HG02938 (cell line): Measurements from ENCODE around the gene PSME2.

Experiments used
- ATAC-seq: cut with Tn5 transposase; IDR thresholded peaks from one replicate; pipeline ENCODE4 v1.9.1; 2021; ENCODE audit warnings: mild to moderate bottlenecking, moderate library complexity; ENCODE audit not compliant: unreplicated experiment

The PSME2 gene

DNA sequence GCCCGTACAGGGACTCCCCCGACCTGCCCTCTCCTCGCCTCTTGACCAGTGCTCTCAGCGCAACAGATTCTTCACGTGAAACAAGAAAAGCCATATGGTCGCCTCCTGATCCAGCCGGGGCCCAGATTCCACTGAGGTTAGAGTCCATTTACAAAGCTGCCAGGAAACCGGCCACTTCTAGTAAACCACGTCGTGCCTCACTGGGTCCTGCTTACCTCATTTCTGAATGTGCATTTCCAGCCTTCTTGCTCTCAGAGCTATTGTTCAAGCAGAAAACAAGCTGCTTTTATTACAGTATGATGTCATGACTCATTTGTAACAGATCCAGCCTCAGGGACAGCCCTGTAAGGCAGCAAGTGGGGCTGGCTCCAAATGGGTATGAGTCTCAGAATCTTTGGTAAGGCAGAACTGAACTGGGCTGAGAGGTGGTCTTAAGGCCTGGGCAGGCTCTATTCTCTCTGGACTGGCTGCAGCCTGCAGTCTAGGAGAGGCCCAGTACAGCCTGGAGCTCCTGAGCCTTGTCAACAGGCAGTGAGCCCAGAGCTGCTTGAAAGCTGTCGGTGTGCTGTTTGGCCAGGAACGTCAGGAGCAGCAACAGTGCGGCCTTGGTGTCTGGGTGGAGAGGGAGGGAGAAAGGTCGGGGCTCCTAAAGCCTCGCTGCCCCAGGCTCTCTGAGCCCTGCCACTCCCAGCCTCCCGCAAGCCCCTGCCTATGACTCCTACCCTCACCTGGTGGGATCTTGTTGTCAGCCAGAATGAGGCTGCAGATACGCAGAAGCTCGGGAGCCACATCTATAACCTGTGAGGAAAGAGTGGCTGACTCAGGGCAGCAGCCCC lies 33.8 kb upstream of the PSME2 start:
- ATAC-seq, result no peak

DNA sequence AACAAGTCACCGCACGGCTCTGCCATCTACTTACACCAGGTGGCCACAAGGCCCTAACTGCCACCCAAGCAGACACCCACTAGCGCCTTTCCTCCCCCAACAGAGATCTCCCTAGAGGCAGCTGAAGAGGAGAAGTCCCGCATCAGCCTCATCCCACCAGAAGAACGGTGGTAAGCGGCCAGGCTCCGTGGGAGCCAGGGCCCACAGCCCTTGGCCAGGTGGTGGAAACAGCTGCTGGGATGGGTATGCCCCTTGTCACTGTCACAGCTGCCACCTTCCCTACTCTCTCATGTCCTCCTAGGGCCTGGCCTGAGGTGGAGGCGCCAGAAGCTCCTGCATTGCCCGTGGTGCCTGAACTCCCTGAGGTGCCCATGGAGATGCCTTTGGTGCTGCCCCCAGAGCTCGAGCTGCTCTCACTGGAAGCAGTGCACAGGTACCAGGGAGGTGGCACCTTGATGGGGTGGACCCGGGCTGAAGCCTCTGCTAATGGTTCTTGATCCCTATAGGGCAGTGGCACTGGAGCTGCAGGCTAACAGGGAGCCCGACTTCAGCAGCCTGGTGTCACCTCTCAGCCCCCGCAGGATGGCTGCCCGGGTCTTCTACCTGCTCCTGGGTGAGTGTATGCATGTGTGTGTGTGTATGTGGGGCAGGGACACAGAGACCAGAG lies 33.0 kb upstream of the PSME2 start:
- no peak for ATAC-seq

DNA sequence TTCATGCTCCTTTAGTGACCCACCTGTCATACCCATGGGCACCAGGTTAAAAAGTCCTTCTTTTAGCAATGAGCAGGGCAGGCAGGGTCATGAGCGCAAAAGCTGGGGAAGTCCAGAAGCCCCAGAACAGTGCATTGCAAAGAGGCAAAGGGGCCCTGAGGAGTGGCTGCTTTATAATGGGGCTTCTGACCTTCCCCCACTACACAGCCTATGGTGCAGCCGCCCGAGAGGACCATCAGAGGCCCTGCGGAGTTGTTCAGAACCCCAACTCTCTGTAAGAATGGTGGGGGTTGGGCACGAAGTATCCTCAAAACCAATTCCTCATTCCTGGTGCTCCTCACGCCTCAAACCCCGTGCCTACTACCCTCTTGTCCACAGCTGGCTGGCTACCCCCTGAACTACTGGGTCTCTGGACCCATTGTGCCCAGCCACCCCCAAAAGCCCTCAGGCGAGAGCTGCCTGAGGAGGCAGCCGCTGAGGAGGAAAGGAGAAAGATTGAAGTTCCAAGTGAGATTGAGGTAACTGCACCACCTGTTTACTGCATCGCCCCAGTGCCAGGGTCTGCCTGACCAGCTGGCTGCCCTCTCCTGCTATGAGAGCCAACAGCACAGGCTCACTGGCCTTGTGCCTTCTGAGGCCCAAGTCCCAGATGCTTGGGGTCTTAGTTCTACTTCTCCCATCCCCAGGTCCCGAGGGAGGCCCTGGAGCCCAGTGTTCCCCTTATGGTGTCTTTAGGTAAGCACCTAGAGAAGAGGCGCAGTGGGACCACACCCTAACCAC lies 32.2 kb upstream of the PSME2 start:
- no peak for ATAC-seq

DNA sequence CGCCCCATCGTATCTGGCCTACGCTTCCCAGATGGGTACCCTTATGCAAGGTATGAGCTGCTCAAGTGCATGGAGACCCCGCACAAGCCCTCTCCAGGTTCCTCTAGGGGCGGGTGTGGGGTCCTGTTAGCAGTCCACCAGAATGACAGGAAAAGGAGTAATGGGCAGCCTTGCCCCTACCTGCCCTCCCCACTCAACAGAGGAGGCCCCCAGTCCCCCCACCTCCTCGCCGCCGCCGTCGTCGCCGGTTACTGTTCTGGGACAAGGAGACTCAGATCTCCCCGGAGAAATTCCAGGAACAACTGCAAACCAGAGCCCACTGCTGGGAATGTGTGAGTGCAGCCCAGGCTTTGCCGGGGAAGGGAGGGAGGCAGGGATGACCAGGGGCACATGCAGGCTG lies 31.5 kb upstream of the PSME2 start:
- ATAC-seq, result no peak

DNA sequence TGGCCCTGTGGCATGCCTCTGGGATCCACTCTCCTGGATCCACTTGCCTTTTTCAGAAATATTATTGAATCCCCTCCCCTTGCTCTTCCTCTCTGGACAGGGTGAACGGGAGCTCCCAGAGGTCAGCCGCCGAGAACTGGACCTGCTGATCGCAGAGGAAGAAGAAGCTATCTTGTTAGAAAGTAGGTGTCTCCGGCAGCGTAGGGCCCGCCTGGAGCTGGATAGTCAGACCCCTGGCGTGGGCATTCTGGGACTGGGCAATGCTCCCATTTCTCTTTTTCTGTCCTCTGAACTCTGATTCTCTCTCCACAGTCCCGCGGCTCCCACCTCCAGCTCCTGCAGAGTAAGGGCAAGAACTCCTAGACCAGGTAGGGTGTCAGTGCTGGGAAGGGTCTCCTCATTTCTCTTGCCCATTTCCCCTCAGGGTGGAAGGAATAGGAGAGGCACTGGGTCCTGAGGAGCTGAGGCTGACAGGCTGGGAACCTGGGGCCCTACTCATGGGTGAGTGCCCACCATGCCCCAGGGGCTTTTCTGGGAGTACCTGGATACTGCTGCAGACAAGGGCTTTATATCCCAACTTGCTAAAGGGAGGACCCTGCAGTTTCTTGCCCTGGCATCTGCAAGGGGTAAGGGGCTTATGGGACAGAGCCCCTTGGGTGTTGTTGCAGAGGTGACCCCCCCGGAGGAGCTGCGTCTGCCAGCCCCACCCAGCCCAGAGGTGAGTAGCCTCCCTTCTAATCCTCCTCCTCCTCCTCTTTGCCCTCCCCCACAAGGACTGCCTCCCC lies 30.8 kb upstream of the PSME2 start:
- no peak for ATAC-seq

DNA sequence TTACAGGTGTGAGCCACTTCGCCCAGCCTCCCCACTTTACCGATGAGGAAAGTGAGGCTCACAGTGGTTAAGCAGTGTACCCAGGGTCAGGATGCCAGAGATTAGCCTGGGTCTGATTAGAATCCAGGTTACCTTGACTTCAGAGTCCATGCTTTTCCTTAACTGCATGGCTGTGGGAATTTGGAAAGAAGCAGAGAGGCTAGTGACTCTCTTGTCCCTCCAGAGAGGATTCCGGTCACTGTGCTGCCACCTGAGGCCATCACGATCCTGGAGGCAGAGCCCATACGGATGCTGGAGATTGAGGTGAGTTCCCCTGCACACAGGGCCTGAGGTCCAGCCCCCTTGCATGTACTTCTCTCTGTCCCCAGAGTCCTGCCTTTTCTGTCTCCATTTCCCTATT lies 30.2 kb upstream of the PSME2 start:
- ATAC-seq, result no peak

DNA sequence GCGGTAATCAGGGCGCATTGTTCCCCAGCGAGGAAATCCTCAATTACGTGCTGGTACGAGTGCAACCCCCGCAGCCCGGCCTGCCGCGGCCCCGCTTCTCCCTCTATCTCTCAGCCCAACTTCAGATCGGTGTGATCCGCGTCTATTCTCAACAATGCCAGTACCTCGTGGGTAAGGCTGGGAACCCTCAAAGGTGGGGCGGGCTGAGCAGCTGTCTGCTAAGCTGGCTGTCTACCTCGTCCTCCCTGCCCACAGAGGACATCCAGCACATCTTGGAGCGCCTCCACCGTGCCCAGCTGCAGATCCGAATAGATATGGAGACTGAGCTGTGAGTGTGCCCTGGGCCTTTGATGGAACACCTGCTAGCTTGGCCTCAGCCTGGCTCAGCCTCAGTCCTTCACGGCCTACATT lies 26.5 kb upstream of the PSME2 start:
- no peak for ATAC-seq

DNA sequence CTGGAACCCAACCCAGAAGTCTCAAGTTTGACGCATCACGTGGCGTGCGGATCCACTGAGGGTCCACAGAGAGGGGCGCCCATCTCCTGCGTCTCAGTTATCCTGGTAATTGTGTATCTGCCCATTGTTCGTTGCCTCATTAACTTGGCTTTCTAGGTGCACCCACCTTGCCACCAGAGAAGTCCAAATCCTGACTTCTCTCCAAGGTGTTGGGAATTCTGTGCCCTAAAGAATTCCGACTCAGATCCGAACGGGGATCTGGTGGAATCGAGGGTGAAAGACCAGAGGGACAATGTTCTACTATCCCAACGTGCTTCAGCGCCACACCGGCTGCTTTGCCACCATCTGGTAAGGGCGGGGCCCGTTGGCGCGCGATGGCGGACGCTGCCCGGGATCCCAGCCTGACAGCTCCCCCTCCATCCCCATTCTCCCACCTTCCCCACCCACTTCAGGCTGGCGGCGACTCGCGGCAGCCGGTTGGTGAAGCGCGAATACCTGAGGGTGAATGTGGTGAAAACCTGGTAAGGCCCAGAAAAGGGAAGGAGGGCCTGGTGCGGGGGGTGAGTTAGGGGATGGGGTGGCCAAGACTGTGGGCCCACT lies 26.0 kb upstream of the PSME2 start:
- no peak for ATAC-seq

DNA sequence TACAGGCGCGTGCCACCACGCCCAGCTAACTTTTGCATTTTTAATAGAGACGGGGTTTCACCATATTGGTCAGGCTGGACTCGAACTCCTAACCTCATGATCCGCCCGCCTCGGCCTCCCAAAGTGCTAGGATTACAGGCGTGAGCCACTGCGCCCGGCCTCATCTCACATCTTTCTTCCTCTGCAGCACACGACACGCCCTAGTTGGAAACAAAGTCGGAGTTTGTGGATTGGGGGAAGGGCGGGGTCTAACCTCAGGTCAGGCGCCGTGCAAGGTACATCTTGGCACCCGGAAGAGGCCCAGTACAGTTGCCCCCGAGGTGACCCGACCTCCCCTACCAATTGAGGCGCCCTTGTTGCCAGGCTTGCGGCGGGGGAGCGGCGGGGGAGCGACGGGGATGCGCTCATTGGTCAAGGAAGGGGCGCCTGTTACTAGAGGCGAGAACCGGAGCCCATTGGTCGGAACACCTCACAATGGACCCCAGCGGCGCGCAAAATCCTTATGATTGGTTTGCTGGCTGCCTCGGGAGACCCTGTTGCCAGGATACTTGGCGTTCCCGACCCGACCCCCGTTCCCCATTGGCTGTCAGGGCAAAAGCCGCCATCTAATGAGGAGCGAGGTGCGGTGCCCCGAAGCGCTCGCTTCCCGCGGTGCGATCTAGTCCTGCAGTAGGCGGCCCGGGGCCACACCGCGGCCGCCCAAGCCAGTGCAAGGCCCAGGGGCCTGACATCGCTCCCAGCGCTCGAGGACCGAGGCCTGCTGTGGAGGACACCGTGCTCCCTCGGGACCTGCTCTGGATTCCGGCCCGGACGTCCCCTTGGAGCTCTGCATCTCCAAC lies 25.2 kb upstream of the PSME2 start, which contains the start of gene REC8:
Gene REC8 (plus strand): TSS at position 659 of the 839 bp plus-strand sequence. CDS start 473 bp downstream, outside the sequence.
- ATAC-seq, result peak; percentile 74

DNA sequence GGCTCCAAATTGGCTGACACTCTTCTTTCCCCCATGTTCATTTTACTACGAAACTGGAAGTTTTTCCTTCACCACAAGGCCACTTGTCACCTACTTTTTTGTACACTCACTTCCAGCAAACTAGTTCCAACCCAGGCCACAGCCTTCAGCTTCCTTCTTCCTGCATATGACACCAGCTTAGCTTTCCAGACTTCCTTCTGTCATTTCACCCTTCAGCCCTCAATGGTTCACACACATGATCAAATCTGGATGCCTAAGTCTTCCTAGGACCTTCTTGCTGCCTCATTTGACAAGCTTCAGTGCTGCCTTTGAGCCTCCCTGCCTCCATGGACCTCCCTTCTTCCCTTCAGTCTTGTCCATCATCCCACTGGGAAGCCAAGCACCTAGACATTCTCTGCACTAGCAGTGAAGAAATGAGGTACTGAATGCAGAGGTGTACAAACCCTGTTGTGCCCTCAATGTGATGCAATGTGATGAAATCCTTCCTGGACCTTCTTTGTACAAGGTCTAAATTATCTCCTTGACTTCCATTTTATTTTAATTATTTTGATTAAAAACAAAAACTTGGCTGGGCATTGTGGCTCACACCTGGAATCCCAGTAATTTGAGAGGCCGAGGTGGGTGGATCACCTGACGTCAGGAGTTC lies 21.2 kb upstream of the PSME2 start:
- no peak for ATAC-seq

DNA sequence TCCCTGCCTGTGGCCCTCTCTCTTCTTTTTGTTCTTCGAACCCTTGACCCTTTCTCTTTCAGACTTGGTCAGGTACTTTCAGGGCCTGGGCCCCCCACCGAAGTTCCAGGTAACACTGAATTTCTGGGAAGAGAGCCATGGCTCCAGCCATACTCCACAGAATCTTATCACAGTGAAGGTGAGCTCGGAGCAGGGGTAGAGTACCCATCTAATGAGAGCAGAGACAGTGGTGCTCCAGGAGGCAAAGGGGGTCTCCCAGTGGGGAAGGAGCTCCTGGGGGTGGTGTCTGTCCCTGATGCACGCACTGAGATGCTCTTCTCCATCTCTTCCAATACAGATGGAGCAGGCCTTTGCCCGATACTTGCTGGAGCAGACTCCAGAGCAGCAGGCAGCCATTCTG lies 19.4 kb upstream of the PSME2 start:
- no peak for ATAC-seq

DNA sequence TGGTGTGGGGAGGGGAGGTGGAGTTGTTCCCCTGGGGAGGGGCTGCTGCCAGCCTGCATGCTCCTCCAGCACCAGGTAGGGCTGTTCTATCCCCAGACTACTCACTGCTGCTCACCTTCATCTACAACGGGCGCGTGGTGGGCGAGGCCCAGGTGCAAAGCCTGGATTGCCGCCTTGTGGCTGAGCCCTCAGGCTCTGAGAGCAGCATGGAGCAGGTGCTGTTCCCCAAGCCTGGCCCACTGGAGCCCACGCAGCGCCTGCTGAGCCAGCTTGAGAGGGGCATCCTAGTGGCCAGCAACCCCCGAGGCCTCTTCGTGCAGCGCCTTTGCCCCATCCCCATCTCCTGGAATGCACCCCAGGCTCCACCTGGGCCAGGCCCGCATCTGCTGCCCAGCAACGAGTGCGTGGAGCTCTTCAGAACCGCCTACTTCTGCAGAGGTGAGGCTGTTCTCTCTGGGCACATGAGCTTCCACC lies 18.1 kb upstream of the PSME2 start:
- no peak for ATAC-seq

DNA sequence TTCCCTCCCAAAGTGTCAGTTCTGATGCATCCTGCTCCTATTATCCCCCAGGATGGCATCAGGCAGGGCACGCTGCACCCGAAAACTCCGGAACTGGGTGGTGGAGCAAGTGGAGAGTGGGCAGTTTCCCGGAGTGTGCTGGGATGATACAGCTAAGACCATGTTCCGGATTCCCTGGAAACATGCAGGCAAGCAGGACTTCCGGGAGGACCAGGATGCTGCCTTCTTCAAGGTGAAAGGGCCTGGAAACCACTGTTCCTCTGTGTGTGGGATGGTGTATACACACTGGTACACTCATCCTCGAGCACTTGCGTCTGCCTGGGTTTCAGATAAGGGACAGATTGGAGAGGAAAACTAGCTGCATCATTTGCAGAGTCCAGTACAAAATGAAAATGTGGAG lies 15.7 kb upstream of the PSME2 start:
- no peak for ATAC-seq

DNA sequence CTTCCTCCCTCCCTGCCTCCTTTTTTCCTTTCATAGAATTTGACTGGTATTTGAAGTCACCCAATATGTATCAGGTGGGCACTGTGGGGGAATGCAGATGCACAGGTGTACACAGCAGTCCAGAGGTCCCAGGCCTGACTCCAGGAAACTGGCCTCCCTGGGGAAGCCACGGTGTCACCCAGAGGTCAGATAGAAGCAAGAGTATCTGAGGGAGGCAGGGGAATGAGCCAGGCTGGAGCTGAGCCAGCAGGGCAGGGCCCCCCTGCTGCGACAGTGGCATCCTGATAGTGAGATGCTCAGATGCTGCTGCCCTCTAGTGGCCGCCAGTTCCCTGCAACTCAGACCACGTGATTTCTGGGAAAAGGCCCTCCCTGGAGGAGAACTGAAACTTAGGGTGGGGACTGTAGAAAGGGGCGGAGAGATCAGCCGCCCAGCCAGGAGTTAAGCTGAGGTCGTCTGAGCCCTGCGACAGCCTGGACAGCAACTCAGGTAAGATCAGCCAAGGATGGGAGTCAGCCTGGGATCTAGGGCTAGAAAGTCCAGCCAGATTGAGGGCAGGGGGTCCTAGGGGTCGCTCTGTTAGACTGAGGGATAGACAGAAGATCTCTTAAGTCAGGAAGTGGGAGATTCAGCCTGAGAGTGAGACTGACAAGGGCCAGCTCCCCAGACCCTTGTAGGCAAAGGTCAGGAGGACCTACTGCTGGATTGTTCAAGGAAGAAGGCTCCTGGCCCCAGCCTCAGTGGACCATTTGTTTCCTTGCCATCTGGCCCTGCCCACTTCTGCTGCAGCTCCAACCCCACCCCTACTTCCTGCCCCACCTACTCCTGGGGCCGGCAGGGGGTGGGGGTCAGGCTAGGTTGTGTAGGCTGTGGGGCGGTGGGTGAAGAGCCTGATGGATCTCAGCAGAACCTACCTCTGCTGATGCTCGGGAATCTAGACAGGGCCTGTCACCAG lies 14.7 kb upstream of the PSME2 start, which contains the start of gene IRF9:
Gene IRF9 (plus strand): TSS at position 416 of the 955 bp plus-strand sequence. CDS start 880 bp downstream, outside the sequence.
- peak; percentile 85 for ATAC-seq

DNA sequence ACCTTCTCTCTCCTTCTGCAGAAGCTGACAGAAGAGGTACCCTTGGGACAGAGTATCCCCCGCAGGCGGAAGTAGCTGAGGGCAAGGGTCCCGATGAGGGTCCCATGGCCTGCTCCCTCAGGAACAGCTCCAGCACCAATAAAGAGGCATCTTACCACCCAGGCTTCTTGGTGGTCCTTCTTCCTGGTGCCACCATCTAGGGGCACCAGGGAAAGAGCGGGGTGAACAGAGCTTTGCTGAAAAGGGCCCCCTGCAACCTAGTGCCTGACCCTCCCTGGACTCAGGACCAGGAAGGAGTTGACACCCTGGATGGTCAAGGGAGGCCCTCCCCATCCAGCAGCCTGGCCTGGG lies 14.1 kb upstream of the PSME2 start:
- no peak for ATAC-seq

DNA sequence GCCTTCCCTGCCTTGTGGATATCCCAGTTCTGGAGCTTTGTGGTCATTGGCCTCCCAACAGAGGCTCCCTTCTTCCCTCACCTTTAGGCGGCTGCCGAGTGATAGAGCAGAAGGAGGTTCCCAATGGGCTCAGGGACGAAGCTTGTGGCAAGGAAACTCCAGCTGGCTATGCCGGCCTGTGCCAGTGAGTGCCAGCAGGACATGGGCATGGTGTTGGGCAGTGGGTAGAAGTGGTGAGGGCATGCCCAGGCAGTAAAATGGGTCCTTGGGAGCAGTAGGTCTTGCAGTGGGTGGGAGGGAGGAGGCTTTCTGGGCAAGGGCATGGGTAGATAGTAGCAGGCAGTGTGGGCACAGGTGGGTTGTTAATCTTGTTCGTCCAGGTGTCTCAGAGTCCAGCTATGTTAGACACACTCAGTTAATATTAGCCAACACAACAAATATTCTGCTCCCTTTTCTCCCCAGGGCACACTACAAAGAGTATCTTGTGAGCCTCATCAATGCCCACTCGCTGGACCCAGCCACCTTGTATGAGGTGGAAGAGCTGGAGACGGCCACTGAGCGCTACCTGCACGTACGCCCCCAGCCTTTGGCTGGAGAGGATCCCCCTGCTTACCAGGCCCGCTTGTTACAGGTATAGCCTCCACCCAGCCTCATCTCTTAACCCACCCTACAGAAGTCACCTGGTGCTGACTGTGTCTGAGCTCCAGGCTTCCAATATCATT lies 13.5 kb upstream of the PSME2 start:
- ATAC-seq, result no peak

DNA sequence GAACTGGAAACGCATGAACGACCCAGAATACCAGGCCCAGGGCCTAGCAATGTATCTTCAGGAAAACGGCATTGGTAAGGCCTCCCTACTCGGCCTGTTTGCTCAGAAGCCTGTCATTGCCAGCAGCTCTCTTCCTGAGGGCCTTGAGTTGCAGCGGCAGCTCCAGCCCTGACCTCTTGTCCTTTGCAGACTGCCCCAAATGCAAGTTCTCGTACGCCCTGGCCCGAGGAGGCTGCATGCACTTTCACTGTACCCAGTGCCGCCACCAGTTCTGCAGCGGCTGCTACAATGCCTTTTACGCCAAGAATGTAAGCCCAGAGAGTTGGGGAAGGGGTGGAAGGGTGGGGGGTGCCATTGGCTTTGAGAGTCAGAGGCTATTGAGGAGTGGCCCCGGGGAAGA lies 10.9 kb upstream of the PSME2 start:
- ATAC-seq, result no peak
